Activated CD8-positive, alpha-beta T cell treated with anti-CD3 and anti-CD28 coated beads for 36 hours (primary cell): ENCODE results near the gene CIDEA. TPM values are rescaled to one million over a fixed set of nuclear protein-coding genes. Genes with fewer than 3 reads are reported as not detected.

Experiments used
- ATAC-seq: fragments of 200-7000 bp; cut with Tn5 transposase; one replicate; pipeline ENCODE4 v1.10.0; 2021; ENCODE audit warnings: mild to moderate bottlenecking, moderate library complexity
- CTCF ChIA-PET: fragments of 350-600 bp; sonication (Branson Sonifier 250); formaldehyde crosslinking; loops from one replicate; lab custom pipeline; 2021; ENCODE audit warnings: antibody characterized with exemption; lab: Charles Lee
- POLR2A ChIA-PET: fragments of 350-600 bp; sonication (Branson Sonifier 250); formaldehyde crosslinking; loops from one replicate; lab custom pipeline; 2021; ENCODE audit warnings: antibody characterized with exemption; lab: Charles Lee
- DNase-seq: peaks from one replicate; pipeline ENCODE4 v3.0.0-alpha.2; 2020
- H3K27ac Mint-ChIP-seq: one replicate; pipeline ENCODE4 v1.8.0; 2021; ENCODE audit warnings: mild to moderate bottlenecking, mixed read lengths
- H3K27me3 Mint-ChIP-seq: one replicate; pipeline ENCODE4 v1.8.0; 2021; ENCODE audit warnings: mixed read lengths
- H3K36me3 Mint-ChIP-seq: one replicate; pipeline ENCODE4 v1.8.0; 2021; ENCODE audit warnings: low read depth, mixed read lengths
- H3K4me1 Mint-ChIP-seq: one replicate; pipeline ENCODE4 v1.8.0; 2021; ENCODE audit warnings: low read depth, mixed read lengths
- H3K4me3 Mint-ChIP-seq: one replicate; pipeline ENCODE4 v1.8.0; 2021; ENCODE audit warnings: mild to moderate bottlenecking, moderate library complexity, mixed read lengths
- H3K9me3 Mint-ChIP-seq: one replicate; pipeline ENCODE4 v1.8.0; 2021; ENCODE audit warnings: mixed read lengths
- intact Hi-C: fragments of 100-400 bp; cut with micrococcal nuclease; formaldehyde crosslinking; loops from one replicate; pipeline ENCODE4 v1.10.0; 2022
- total RNA-seq, 2 experiments: library from RNA; stranded (reverse); gene quantifications; one replicate each; pipeline ENCODE4 v1.2.3, GENCODE V29; 2021
- TF ChIP-seq, protein P1 (sequence below): fragments of 200-600 bp; IDR thresholded peaks from one replicate; pipeline ENCODE4 v1.8.0; 2022; ENCODE audit warnings: antibody characterized with exemption, mild to moderate bottlenecking

The CIDEA gene
- total RNA-seq, 2 experiments from 2014 or later, result not detected

DNA sequence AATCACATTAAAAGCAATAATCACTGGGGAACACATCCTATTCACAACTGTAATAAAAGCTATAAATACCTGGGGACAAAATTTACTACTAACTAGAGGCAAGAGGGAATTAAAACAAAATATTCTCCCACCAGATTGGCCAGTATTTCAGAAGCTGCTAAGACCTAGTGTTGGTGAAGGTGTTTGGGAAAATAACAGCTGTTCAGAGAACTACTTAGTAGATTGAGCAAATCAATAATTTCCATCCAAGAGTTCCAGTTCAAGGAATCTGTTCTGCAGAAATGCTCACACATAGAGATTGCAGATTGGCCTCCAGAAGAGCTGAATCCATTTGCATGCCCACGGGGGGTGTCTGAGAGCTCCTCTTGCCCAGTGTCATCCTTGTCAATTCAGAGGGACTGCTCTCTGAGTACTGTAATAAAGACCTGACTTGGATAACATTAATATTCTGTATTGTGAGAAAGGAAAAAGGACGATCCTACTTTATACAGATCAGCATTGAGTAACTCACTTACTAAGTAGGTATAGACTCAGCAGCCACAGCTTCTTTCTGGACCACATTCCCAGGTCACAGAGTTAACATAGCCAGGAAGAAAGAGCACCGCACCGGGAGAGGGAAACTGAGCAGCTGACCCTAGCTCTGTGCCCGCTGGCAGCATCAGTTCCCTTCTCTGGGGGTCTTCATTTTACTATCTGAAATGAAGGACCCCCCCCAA, 59.5 kb downstream of the CIDEA start:
- intact Hi-C loops, result no loop called here
- Mint-ChIP-seq H3K27me3 (peaks cover 11% of the 10 kb centered on the region), H3K9me3 (peaks cover 12% of the 10 kb centered on the region), H3K27ac (no peak overlapping the region), H3K4me3 (no peak overlapping the region), H3K4me1 (peaks cover 3% of the 10 kb centered on the region), H3K36me3 (peaks cover 8% of the 10 kb centered on the region)
- ChIA-PET CTCF (interaction anchor here (0.9 to 5.9 kb wide), 3 partner anchors 14 to 77 kb away, joined by 3 to 32 read pairs (median 13); no protein-coding TSS in a partner anchor), POLR2A (interaction anchor here (0.8 kb wide), 1 partner anchor 63 kb away, joined by 3 read pairs; the partner anchor contains the start of gene AFG3L2)
- ATAC-seq (no peak), DNase-seq (no peak)
- TF ChIP-seq, protein P1, sequence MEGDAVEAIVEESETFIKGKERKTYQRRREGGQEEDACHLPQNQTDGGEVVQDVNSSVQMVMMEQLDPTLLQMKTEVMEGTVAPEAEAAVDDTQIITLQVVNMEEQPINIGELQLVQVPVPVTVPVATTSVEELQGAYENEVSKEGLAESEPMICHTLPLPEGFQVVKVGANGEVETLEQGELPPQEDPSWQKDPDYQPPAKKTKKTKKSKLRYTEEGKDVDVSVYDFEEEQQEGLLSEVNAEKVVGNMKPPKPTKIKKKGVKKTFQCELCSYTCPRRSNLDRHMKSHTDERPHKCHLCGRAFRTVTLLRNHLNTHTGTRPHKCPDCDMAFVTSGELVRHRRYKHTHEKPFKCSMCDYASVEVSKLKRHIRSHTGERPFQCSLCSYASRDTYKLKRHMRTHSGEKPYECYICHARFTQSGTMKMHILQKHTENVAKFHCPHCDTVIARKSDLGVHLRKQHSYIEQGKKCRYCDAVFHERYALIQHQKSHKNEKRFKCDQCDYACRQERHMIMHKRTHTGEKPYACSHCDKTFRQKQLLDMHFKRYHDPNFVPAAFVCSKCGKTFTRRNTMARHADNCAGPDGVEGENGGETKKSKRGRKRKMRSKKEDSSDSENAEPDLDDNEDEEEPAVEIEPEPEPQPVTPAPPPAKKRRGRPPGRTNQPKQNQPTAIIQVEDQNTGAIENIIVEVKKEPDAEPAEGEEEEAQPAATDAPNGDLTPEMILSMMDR, result no peak

DNA sequence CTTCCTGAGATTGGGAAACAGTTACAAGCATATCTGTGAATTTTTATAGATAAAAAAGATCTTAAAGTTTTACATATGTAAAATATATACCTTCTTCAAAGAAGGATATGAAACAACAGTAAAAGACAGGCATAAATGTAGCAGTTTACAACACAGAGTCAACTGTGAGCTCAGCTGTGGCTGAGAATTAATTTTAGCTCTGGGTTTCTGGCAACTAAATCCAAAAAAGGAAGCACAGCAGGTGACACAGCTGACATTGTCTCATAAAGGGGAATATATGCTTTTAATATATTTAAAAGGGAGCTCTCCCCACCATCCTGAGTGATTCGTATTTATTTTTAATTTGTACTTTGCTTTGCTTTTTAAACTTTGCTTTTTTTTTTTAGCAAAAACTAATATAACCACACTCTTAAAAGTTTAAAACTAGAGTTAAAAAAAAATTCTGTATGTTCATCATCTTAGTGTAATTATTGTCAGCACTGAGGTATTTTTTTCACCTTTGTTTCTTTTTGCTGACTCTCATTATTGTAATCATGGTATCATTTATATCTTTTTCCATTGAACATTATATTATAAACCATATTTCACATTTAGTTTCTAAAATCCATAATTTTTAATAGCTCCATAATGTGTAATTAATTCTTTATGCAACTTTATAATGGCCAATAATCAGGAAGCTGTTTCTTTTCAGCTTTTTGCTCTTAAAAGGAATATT, 60.6 kb downstream of the CIDEA start:
- Mint-ChIP-seq H3K4me3 (no peak overlapping the region), H3K4me1 (peaks cover under 1% of the 10 kb centered on the region), H3K9me3 (peaks cover 12% of the 10 kb centered on the region), H3K36me3 (peaks cover 5% of the 10 kb centered on the region), H3K27ac (no peak overlapping the region), H3K27me3 (peaks cover 6% of the 10 kb centered on the region)
- ATAC-seq (no peak), DNase-seq (no peak)
- ChIA-PET POLR2A (interaction anchor here (0.6 kb wide), 1 partner anchor 94 kb away, joined by 3 read pairs; no protein-coding TSS in a partner anchor), CTCF (interaction anchor here (0.9 to 5.9 kb wide), 3 partner anchors 13 to 78 kb away, joined by 3 to 32 read pairs (median 13); no protein-coding TSS in a partner anchor)
- intact Hi-C loops, result no loop called here
- TF ChIP-seq, protein P1, result no peak

DNA sequence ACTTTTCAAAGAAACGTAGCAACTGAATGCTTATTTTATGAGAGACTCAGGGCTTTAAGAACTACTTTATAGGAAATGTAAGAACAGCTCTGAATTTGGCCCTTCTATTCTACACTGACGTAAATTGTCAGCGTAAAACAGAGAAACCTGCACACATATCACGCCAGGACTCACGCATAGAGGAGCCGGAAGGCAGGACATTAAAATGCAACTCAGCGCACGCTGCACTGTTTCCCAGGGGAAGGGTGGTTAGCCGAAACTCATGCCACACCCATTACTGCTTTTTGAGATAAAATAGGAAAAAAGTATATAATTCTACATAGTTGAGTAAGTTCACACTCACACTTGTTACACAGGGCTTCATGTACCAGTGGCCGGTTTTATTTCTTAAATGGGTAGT, 61.3 kb downstream of the CIDEA start:
- no peak overlapping the region for H3K27ac Mint-ChIP-seq
- no peak overlapping the region for H3K4me3 Mint-ChIP-seq
- ATAC-seq, result no peak
- ChIA-PET POLR2A (no interaction called here), CTCF (interaction anchor here (0.9 to 5.9 kb wide), 3 partner anchors 12 to 79 kb away, joined by 3 to 32 read pairs (median 13); no protein-coding TSS in a partner anchor)
- TF ChIP-seq, protein P1, result no peak
- peaks cover 4% of the 10 kb centered on the region for H3K27me3 Mint-ChIP-seq
- intact Hi-C loops, result no loop called here
- H3K4me1 Mint-ChIP-seq, result no peaks in the 10 kb centered on the region
- DNase-seq, result no peak
- peaks cover 4% of the 10 kb centered on the region for H3K36me3 Mint-ChIP-seq
- peaks cover 11% of the 10 kb centered on the region for H3K9me3 Mint-ChIP-seq

DNA sequence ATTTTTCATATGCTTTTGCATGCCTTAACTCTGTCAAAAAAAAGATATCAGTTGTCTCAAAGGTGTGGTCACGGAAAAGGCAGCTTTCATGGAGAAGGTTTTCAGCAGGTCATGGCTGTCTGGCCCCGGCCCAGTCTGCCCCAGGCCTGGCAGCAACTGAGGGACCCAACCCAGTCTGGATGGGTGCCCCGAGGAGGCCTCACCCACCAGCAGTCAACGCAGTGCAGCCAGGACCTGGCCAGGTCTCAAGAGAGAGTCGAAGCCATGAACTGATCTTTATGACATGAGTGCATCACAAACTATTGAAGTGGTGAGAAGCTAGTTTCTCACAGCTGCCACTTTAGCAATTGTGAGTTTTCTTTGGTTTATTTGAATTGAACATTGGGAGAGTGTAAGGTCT, 61.8 kb downstream of the CIDEA start:
- POLR2A ChIA-PET, result no interaction called here
- Mint-ChIP-seq H3K4me1 (no peaks in the 10 kb centered on the region), H3K9me3 (peaks cover 9% of the 10 kb centered on the region), H3K27ac (no peak overlapping the region), H3K4me3 (no peak overlapping the region), H3K27me3 (no peaks in the 10 kb centered on the region), H3K36me3 (peaks cover 4% of the 10 kb centered on the region)
- intact Hi-C loops, result no loop called here
- TF ChIP-seq, protein P1, result no peak
- DNase-seq (no peak), ATAC-seq (no peak)
- CTCF ChIA-PET, result interaction anchor here (4.2 to 5.9 kb wide), 2 partner anchors 12 to 44 kb away, joined by 13 to 32 read pairs; no protein-coding TSS in a partner anchor
